Spleen (tissue), 11 donors: ENCODE measurements around the gene RPAP2. TPM values are rescaled to one million over a fixed set of nuclear protein-coding genes. Genes with fewer than 3 reads are reported as not detected.

Experiments used
- DNase-seq: peaks from one replicate; pipeline ENCODE4 v3.0.0-alpha.2; 2020
- H3K27ac ChIP-seq, 8 donors: fragments of 200-600 bp; sonication (generic) in 7 of 8; 1 replicate in 4 of 8; 2 replicates in 4 of 8; pipeline versions ENCODE4 v1.5.0 to v1.8.0; 2016 to 2021; ENCODE audit warnings: inconsistent platforms in 4 of 8, mild to moderate bottlenecking in 4 of 8, moderate library complexity in 1 of 8
- H3K27me3 ChIP-seq, 7 donors: fragments of 200-600 bp; sonication (generic) in 6 of 7; replicated peaks in 1 of 7; 1 replicate in 4 of 7; 2 replicates in 3 of 7; pipeline versions ENCODE4 v1.5.0 to v1.8.0; 2016 to 2021; ENCODE audit warnings: inconsistent platforms in 3 of 7, mild to moderate bottlenecking in 1 of 7
- H3K36me3 ChIP-seq, 6 donors: fragments of 200-600 bp; sonication (generic) in 5 of 6; 1 replicate in 4 of 6; 2 replicates in 2 of 6; pipeline versions ENCODE4 v1.5.0 to v1.8.0; 2016 to 2021; ENCODE audit warnings: inconsistent platforms in 2 of 6
- H3K4me1 ChIP-seq, 6 donors: fragments of 200-600 bp; sonication (generic) in 5 of 6; 1 replicate in 3 of 6; 2 replicates in 3 of 6; pipeline versions ENCODE4 v1.5.0 to v1.8.0; 2016 to 2021; ENCODE audit warnings: inconsistent platforms in 3 of 6
- H3K4me3 ChIP-seq, 8 donors: fragments of 200-600 bp; sonication (generic) in 7 of 8; 1 replicate in 4 of 8; 2 replicates in 4 of 8; pipeline versions ENCODE4 v1.5.0 to v1.8.0; 2016 to 2021; ENCODE audit warnings: inconsistent platforms in 4 of 8, mild to moderate bottlenecking in 4 of 8, moderate library complexity in 2 of 8
- H3K9me3 ChIP-seq, 8 donors: fragments of 200-600 bp; sonication (generic) in 7 of 8; 1 replicate in 4 of 8; 2 replicates in 4 of 8; pipeline versions ENCODE4 v1.5.0 to v1.8.0; 2016 to 2021; ENCODE audit warnings: inconsistent platforms in 4 of 8
- POLR2A ChIP-seq, 3 donors: fragments of 450-650 bp; IDR thresholded peaks; one replicate each; pipeline ENCODE4 v1.5.1; 2017; ENCODE audit warnings: antibody characterized with exemption in 3 of 3, mild to moderate bottlenecking in 1 of 3
- POLR2AphosphoS5 ChIP-seq, 3 donors: sonication (generic); formaldehyde crosslinking; IDR thresholded peaks; one replicate each; pipeline ENCODE4 v1.5.1; 2017; ENCODE audit warnings: antibody characterized with exemption in 3 of 3
- whole genome bisulfite sequencing, 5 donors: extraction: QIAGEN DNeasy Blood & Tissue Kit in 3 of 5; methylation state at CpG; one replicate each; pipeline versions ENCODE4 v1.1.5 to v1.1.7; 2013 to 2018; 5-methylcytosine and 5-hydroxymethylcytosine counted together
- intact Hi-C: fragments of 100-400 bp; cut with DNase I; formaldehyde crosslinking; loops from one replicate; pipeline ENCODE4 v1.15.0; 2023; ENCODE audit warnings: low total_unique reads
- polyA plus RNA-seq, 3 donors: library from polyadenylated mRNA; stranded (reverse); fragments of 200-250 nt; gene quantifications; one replicate each; pipeline ENCODE4 v1.2.1, GENCODE V29; 2013
- total RNA-seq, 7 donors: library from RNA; depleted of rRNA in 3 of 7; stranded (reverse); fragments of >200 nt in 3 of 7; fragmentation: NEBNext Ultra II Directional in 4 of 7; extraction: Animal tissue kit (Norgen Biotek cat#: 25700) in 4 of 7; gene quantifications; one replicate each; pipeline versions ENCODE4 v1.1.0 to v1.2.1, GENCODE V29; 2016 to 2021
- TF ChIP-seq, protein P1 (sequence below), 11 experiments: fragments of 200-600 bp in 7 of 11; fragments of 450-650 bp in 4 of 11; sonication (generic) in 4 of 11; IDR thresholded peaks in 8 of 11; conservative IDR thresholded peaks in 3 of 11; 1 replicate in 7 of 11; 2 replicates in 4 of 11; pipeline versions ENCODE4 v1.4.0 to v1.8.0; 2016 to 2021; ENCODE audit warnings: antibody characterized with exemption in 11 of 11, inconsistent platforms in 4 of 11, mild to moderate bottlenecking in 1 of 11
- donor health status: healthy with polysubstance abuse.
- donor health status: DM: no; HTN: no; CAD: no; lungs with moderate emphysema.
- donor health status: DM: no; HTN: no; CAD: no.
- donor health status: Bipolar disorder and iron deficiency.
- donor health status: healthy.
- donor health status: DM: no; HTN: no; CAD: no.
- donor health status: DM: yes; HTN: yes; CAD: no.

Gene RPAP2
- total and polyA plus RNA-seq, 10 donors, result 4.4 to 31.5 (median 10.7) TPM

DNA sequence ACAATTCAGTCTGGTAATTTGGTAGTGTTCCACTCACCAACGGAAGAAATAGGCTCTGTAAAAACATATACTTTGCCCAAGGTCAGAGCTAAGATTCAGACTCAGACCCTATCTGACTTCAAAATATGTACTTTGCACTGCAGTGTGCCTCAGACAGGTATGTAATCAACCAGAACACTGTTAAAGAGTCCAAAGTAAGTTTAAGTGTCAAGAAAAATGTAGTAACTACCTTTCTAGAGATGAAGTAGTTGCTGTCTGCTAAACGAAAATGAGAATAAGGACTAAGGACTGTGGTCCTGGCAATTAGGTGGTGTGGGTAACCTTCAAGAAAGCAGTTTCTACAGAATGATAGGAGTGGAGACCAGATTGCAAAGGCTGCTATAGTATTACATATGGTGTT lies 61.1 kb downstream of the RPAP2 start:
- WGBS, 5 donors, result 93 to 97% (median 95%) methylated on average over 2 of the region's 2 CpGs
- no peak for DNase-seq
- no peaks in the 10 kb centered on the region for H3K27me3 ChIP-seq
- no peak overlapping the region for H3K4me3 ChIP-seq
- H3K4me1 ChIP-seq, result no peaks in the 10 kb centered on the region
- H3K9me3 ChIP-seq, result no peaks in the 10 kb centered on the region
- no peak for TF ChIP-seq POLR2A (IDR thresholded peaks at IDR 0.05)
- no peak overlapping the region for H3K27ac ChIP-seq
- intact Hi-C loops, result no loop called here
- H3K36me3 ChIP-seq, result peaks cover 0 to 64% (median 19%) of the 10 kb centered on the region in 6 donors

GRCh38 chr1:92362970-92363369 lies 64.1 kb downstream of the RPAP2 start:
- intact Hi-C loops, result no loop called here
- TF ChIP-seq POLR2A (IDR thresholded peaks at IDR 0.05) (no peak), POLR2AphosphoS5 (IDR thresholded peaks at IDR 0.05) (no peak)
- TF ChIP-seq, protein P1, sequence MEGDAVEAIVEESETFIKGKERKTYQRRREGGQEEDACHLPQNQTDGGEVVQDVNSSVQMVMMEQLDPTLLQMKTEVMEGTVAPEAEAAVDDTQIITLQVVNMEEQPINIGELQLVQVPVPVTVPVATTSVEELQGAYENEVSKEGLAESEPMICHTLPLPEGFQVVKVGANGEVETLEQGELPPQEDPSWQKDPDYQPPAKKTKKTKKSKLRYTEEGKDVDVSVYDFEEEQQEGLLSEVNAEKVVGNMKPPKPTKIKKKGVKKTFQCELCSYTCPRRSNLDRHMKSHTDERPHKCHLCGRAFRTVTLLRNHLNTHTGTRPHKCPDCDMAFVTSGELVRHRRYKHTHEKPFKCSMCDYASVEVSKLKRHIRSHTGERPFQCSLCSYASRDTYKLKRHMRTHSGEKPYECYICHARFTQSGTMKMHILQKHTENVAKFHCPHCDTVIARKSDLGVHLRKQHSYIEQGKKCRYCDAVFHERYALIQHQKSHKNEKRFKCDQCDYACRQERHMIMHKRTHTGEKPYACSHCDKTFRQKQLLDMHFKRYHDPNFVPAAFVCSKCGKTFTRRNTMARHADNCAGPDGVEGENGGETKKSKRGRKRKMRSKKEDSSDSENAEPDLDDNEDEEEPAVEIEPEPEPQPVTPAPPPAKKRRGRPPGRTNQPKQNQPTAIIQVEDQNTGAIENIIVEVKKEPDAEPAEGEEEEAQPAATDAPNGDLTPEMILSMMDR (IDR thresholded peaks at IDR 0.05 in 8 of 11, conservative IDR thresholded peaks at IDR 0.05 in 3 of 11), result no peak

GRCh38 chr1:92363401-92363800 lies 64.5 kb downstream of the RPAP2 start:
- WGBS, 5 donors, result 75 to 96% (median 81%) methylated on average over 3 of the region's 3 CpGs
- H3K36me3 ChIP-seq, result peaks cover 0 to 46% (median 11%) of the 10 kb centered on the region in 6 donors
- H3K9me3 ChIP-seq, result no peaks in the 10 kb centered on the region
- H3K27me3 ChIP-seq, result no peaks in the 10 kb centered on the region
- intact Hi-C loops, result no loop called here
- H3K4me1 ChIP-seq, result peaks cover 0 to 25% (median 9%) of the 10 kb centered on the region in 6 donors
- TF ChIP-seq, protein P1 (IDR thresholded peaks at IDR 0.05 in 8 of 11, conservative IDR thresholded peaks at IDR 0.05 in 3 of 11), result no peak
- no peak for TF ChIP-seq POLR2AphosphoS5 (IDR thresholded peaks at IDR 0.05)
- no peak for TF ChIP-seq POLR2A (IDR thresholded peaks at IDR 0.05)
- no peak for DNase-seq
- H3K4me3 ChIP-seq, result no peak overlapping the region
- no peak overlapping the region for H3K27ac ChIP-seq

More at GRCh38 chr1:92362970-92363369, 64.1 kb downstream of the RPAP2 start:
- peaks cover 0 to 23% (median 9%) of the 10 kb centered on the region in 6 donors for H3K4me1 ChIP-seq
- H3K27ac ChIP-seq, result no peak overlapping the region
- peaks cover 0 to 51% (median 14%) of the 10 kb centered on the region in 6 donors for H3K36me3 ChIP-seq
- H3K4me3 ChIP-seq, result no peak overlapping the region
- H3K9me3 ChIP-seq, result no peaks in the 10 kb centered on the region
- no peaks in the 10 kb centered on the region for H3K27me3 ChIP-seq
- no peak for DNase-seq
- WGBS, 5 donors, result 45 to 63% (median 51%) methylated on average over 3 of the region's 3 CpGs

DNA sequence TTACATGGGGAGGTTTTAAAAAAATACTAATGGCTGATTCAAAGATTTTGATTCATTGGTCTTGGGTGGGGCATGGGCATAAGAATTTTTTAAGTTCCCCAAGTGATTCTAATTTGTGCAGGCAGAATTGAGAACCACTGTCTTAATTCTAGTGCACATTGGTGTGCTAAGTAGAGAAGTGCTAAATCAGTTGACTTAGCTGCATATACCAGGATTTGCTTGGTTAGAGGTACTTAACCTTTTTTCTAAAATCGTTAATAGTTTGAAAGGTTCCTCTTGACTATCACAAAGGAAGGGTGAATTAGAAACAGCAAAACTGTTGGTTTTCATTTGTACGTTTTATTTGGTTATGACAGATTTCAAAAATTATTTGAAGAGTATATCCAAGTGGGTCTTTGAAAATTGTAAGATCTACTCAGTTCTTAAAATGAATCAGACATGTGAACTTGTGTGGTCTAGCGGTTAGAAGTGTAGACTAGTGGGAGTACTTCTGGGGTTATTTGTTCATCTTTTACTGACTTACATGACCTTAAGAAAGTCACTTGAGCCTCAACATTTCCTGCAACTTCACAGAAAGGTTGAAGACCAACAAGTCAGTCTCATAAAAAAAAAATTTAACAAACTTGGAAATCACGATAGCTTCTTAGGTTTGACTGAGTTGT lies 66.7 kb downstream of the RPAP2 start:
- WGBS, 5 donors, result 66 to 84% (median 70%) methylated on average over 4 of the region's 4 CpGs
- DNase-seq, result no peak
- intact Hi-C loops, result no loop called here

More for the DNA sequence above, 66.7 kb downstream of the RPAP2 start:
- TF ChIP-seq POLR2A (IDR thresholded peaks at IDR 0.05), result no peak
- TF ChIP-seq POLR2AphosphoS5 (IDR thresholded peaks at IDR 0.05), result no peak
- TF ChIP-seq, protein P1 (IDR thresholded peaks at IDR 0.05 in 8 of 11, conservative IDR thresholded peaks at IDR 0.05 in 3 of 11), result no peak
- H3K9me3 ChIP-seq, result no peaks in the 10 kb centered on the region
- H3K4me1 ChIP-seq, result peaks cover 0 to 25% (median 9%) of the 10 kb centered on the region in 6 donors
- H3K27ac ChIP-seq, result peak overlapping the region in 3 of 8 donors; percentile 28 to 60 (median 36)
- no peak overlapping the region for H3K4me3 ChIP-seq
- peaks cover 0 to 40% (median 6%) of the 10 kb centered on the region in 6 donors for H3K36me3 ChIP-seq
- no peaks in the 10 kb centered on the region for H3K27me3 ChIP-seq
